Mesenchymal stem cell (in vitro differentiated cells and primary cell): ENCODE data around the gene CNTNAP2.

Experiments
- DNase-seq: peaks from one replicate; pipeline ENCODE4 v3.0.0-alpha.2; 2013
- H2AFZ ChIP-seq: one replicate; pipeline ENCODE4 v1.6.1; 2013; ENCODE audit warnings: low read depth, mild to moderate bottlenecking, control low read depth, inconsistent platforms, low read length, moderate library complexity
- H2AK5ac ChIP-seq: 2 replicates; pipeline ENCODE4 v1.6.1; 2013; ENCODE audit warnings: low read length, moderate library complexity, mild to moderate bottlenecking, inconsistent platforms; ENCODE audit not compliant: severe bottlenecking
- H2BK120ac ChIP-seq: one replicate; pipeline ENCODE4 v1.6.1; 2013; ENCODE audit warnings: low read depth, mild to moderate bottlenecking, inconsistent platforms, low read length, moderate library complexity
- H2BK12ac ChIP-seq, 2 experiments: one replicate each; pipeline ENCODE4 v1.6.1; 2013; ENCODE audit warnings: inconsistent platforms in 2 of 2, low read length in 2 of 2, mild to moderate bottlenecking in 2 of 2, moderate library complexity in 2 of 2, control low read depth in 1 of 2
- H2BK15ac ChIP-seq: one replicate; pipeline ENCODE4 v1.6.1; 2013; ENCODE audit warnings: mild to moderate bottlenecking, low read depth, inconsistent platforms; ENCODE audit not compliant: poor library complexity, severe bottlenecking
- H2BK5ac ChIP-seq: 2 replicates; pipeline ENCODE4 v1.6.1; 2013; ENCODE audit warnings: low read depth, mild to moderate bottlenecking, low read length, control low read depth, inconsistent platforms; ENCODE audit not compliant: poor library complexity, severe bottlenecking
- H3K14ac ChIP-seq, 2 experiments: one replicate each; pipeline ENCODE4 v1.6.1; 2013; ENCODE audit warnings: inconsistent platforms in 2 of 2, low read length in 2 of 2, control low read depth in 1 of 2, mild to moderate bottlenecking in 1 of 2, moderate library complexity in 1 of 2
- H3K18ac ChIP-seq, 2 experiments: one replicate each; pipeline ENCODE4 v1.6.1; 2013; ENCODE audit warnings: inconsistent platforms in 2 of 2, low read length in 2 of 2, control low read depth in 1 of 2, low read depth in 1 of 2, mild to moderate bottlenecking in 1 of 2
- H3K23ac ChIP-seq, 2 experiments: one replicate each; pipeline ENCODE4 v1.6.1; 2013; ENCODE audit warnings: inconsistent platforms in 2 of 2, low read length in 2 of 2, mild to moderate bottlenecking in 2 of 2, moderate library complexity in 2 of 2, control low read depth in 1 of 2
- H3K27ac ChIP-seq: 2 replicates; pipeline ENCODE4 v1.5.1; 2013; ENCODE audit warnings: mild to moderate bottlenecking, moderate library complexity, low read length, control low read depth, inconsistent platforms; ENCODE audit not compliant: poor library complexity, severe bottlenecking
- H3K27me3 ChIP-seq, 2 experiments: 2 replicates each; pipeline versions ENCODE4 v1.6.1 to v1.7.0; 2013; ENCODE audit warnings: low read length in 2 of 2, mild to moderate bottlenecking in 2 of 2, moderate library complexity in 2 of 2, control low read depth in 1 of 2, inconsistent platforms in 1 of 2; ENCODE audit not compliant: control insufficient read depth in 1 of 2, insufficient read depth in 1 of 2
- H3K36me3 ChIP-seq, 2 experiments: 2 replicates each; pipeline versions ENCODE4 v1.6.1 to v1.7.0; 2013; ENCODE audit warnings: low read length in 2 of 2, control low read depth in 1 of 2, inconsistent platforms in 1 of 2, low read depth in 1 of 2, mild to moderate bottlenecking in 1 of 2; ENCODE audit not compliant: insufficient read depth in 2 of 2, control insufficient read depth in 1 of 2
- H3K4ac ChIP-seq, 2 experiments: one replicate each; pipeline ENCODE4 v1.6.1; 2013; ENCODE audit warnings: inconsistent platforms in 2 of 2, low read length in 2 of 2, mild to moderate bottlenecking in 2 of 2, moderate library complexity in 2 of 2, control low read depth in 1 of 2, low read depth in 1 of 2
- H3K4me1 ChIP-seq: 2 replicates; pipeline ENCODE4 v1.6.1; 2013; ENCODE audit warnings: low read depth, low read length, control low read depth; ENCODE audit not compliant: control insufficient read depth, insufficient read depth
- H3K4me2 ChIP-seq: 2 replicates; pipeline ENCODE4 v1.6.1; 2013; ENCODE audit warnings: low read length, mild to moderate bottlenecking, inconsistent platforms; ENCODE audit not compliant: poor library complexity, severe bottlenecking
- H3K4me3 ChIP-seq, 2 experiments: 2 replicates each; pipeline versions ENCODE4 v1.5.1 to v1.7.0; 2013; ENCODE audit warnings: low read length in 2 of 2, mild to moderate bottlenecking in 2 of 2, control low read depth in 1 of 2, low read depth in 1 of 2; ENCODE audit not compliant: insufficient read depth in 1 of 2
- H3K79me1 ChIP-seq: replicated peaks from 2 replicates; pipeline ENCODE4 v1.6.1; 2013; ENCODE audit warnings: mild to moderate bottlenecking, control low read depth, low read length, inconsistent platforms; ENCODE audit not compliant: poor library complexity, severe bottlenecking
- H3K9ac ChIP-seq: 2 replicates; pipeline ENCODE4 v1.7.0; 2013; ENCODE audit warnings: mild to moderate bottlenecking, low read length, moderate library complexity
- H3K9me3 ChIP-seq: 2 replicates; pipeline ENCODE4 v1.7.0; 2013; ENCODE audit warnings: mild to moderate bottlenecking, low read length; ENCODE audit not compliant: control insufficient read depth
- H4K8ac ChIP-seq: one replicate; pipeline ENCODE4 v1.6.1; 2013; ENCODE audit warnings: inconsistent platforms, mild to moderate bottlenecking, low read length, moderate library complexity
- H4K91ac ChIP-seq: one replicate; pipeline ENCODE4 v1.6.1; 2013; ENCODE audit warnings: mild to moderate bottlenecking, low read length, inconsistent platforms
- WGBS: methylation state at CpG from one replicate; pipeline ENCODE4 v1.1.7; 2013; ENCODE audit warnings: mixed read lengths; 5-methylcytosine and 5-hydroxymethylcytosine counted together

CNTNAP2 gene

GRCh38 chr7:148173369-148173768, 2056.8 kb downstream of the CNTNAP2 start:
- no peaks in the 10 kb centered on the region for H3K36me3 ChIP-seq
- H2BK5ac ChIP-seq: no peak overlapping the region
- H3K14ac ChIP-seq: no peak overlapping the region
- H2BK120ac ChIP-seq: no peak overlapping the region
- DNase-seq: no peak
- no peak overlapping the region for H3K9ac ChIP-seq
- no peak overlapping the region for H3K4ac ChIP-seq
- H3K18ac ChIP-seq: no peak overlapping the region
- H3K23ac ChIP-seq: no peak overlapping the region
- no peaks in the 10 kb centered on the region for H3K27me3 ChIP-seq
- H3K79me1 ChIP-seq: no peaks in the 10 kb centered on the region
- H3K4me1 ChIP-seq: no peaks in the 10 kb centered on the region
- no peak overlapping the region for H4K91ac ChIP-seq
- H2BK12ac ChIP-seq: no peak overlapping the region
- no peak overlapping the region for H2AK5ac ChIP-seq
- no peaks in the 10 kb centered on the region for H3K9me3 ChIP-seq
- no peak overlapping the region for H3K4me3 ChIP-seq
- no peak overlapping the region for H2BK15ac ChIP-seq
- H2AFZ ChIP-seq: no peak overlapping the region
- no peak overlapping the region for H3K4me2 ChIP-seq
- no peak overlapping the region for H4K8ac ChIP-seq
- H3K27ac ChIP-seq: no peak overlapping the region
- 85% methylated on average over 2 of the region's 3 CpGs for WGBS

- Histone ChIP-seq H2BK12ac (no peak overlapping the region), H4K91ac (no peak overlapping the region), H3K4ac (no peak overlapping the region), H3K4me2 (no peak overlapping the region), H3K9me3 (no peaks in the 10 kb centered on the region), H3K4me3 (no peak overlapping the region), H3K14ac (no peak overlapping the region), H3K4me1 (no peaks in the 10 kb centered on the region), H3K27ac (no peak overlapping the region), H2AK5ac (no peak overlapping the region), H4K8ac (no peak overlapping the region), H2AFZ (no peak overlapping the region), H3K23ac (no peak overlapping the region), H3K9ac (no peak overlapping the region), H3K79me1 (no peaks in the 10 kb centered on the region), H3K18ac (no peak overlapping the region), H2BK15ac (no peak overlapping the region), H3K27me3 (no peaks in the 10 kb centered on the region), H3K36me3 (no peaks in the 10 kb centered on the region), H2BK5ac (no peak overlapping the region), H2BK120ac (no peak overlapping the region)
- 94% methylated on average over 7 of the region's 8 CpGs for WGBS
- DNase-seq: no peak
These were observed 2057.8 kb downstream of the CNTNAP2 start for GRCh38 chr7:148174376-148174775.

- DNase-seq: no peak
- no peaks in the 10 kb centered on the region for H3K27me3 ChIP-seq
- no peak overlapping the region for H3K9ac ChIP-seq
- no peaks in the 10 kb centered on the region for H3K36me3 ChIP-seq
- no peak overlapping the region for H4K8ac ChIP-seq
- no peak overlapping the region for H3K27ac ChIP-seq
- no peaks in the 10 kb centered on the region for H3K4me1 ChIP-seq
- H3K4me3 ChIP-seq: no peak overlapping the region
- H3K14ac ChIP-seq: no peak overlapping the region
- H2BK12ac ChIP-seq: no peak overlapping the region
- no peak overlapping the region for H2AFZ ChIP-seq
- no peak overlapping the region for H2BK15ac ChIP-seq
- H3K18ac ChIP-seq: no peak overlapping the region
- 81% methylated on average over 2 of the region's 2 CpGs for WGBS
- no peaks in the 10 kb centered on the region for H3K79me1 ChIP-seq
- H3K4me2 ChIP-seq: no peak overlapping the region
- no peaks in the 10 kb centered on the region for H3K9me3 ChIP-seq
- H4K91ac ChIP-seq: no peak overlapping the region
- H2BK5ac ChIP-seq: no peak overlapping the region
- no peak overlapping the region for H3K23ac ChIP-seq
- H3K4ac ChIP-seq: no peak overlapping the region
- H2BK120ac ChIP-seq: no peak overlapping the region
- H2AK5ac ChIP-seq: no peak overlapping the region
These were observed 2058.9 kb downstream of the CNTNAP2 start for GRCh38 chr7:148175512-148175911.

- no peaks in the 10 kb centered on the region for H3K4me1 ChIP-seq
- H3K27me3 ChIP-seq: no peaks in the 10 kb centered on the region
- no peak overlapping the region for H2BK12ac ChIP-seq
- no peak overlapping the region for H3K4ac ChIP-seq
- H3K79me1 ChIP-seq: no peaks in the 10 kb centered on the region
- no peaks in the 10 kb centered on the region for H3K9me3 ChIP-seq
- no peak overlapping the region for H3K14ac ChIP-seq
- H3K4me3 ChIP-seq: no peak overlapping the region
- H3K23ac ChIP-seq: no peak overlapping the region
- H2BK120ac ChIP-seq: no peak overlapping the region
- no peak overlapping the region for H2AK5ac ChIP-seq
- H3K9ac ChIP-seq: no peak overlapping the region
- H4K91ac ChIP-seq: no peak overlapping the region
- no peaks in the 10 kb centered on the region for H3K36me3 ChIP-seq
- H3K18ac ChIP-seq: no peak overlapping the region
- H2BK5ac ChIP-seq: no peak overlapping the region
- no peak overlapping the region for H3K4me2 ChIP-seq
- H3K27ac ChIP-seq: no peak overlapping the region
- DNase-seq: no peak
- H2BK15ac ChIP-seq: no peak overlapping the region
- H4K8ac ChIP-seq: no peak overlapping the region
- no peak overlapping the region for H2AFZ ChIP-seq
These were observed 2061.4 kb downstream of the CNTNAP2 start for GRCh38 chr7:148177972-148178371.
